ENCODE data around the gene SNED1. TPM values are rescaled to one million over a fixed set of nuclear protein-coding genes. Genes with fewer than 3 reads are reported as not detected.
A peak's percentile ranks its signal among the peaks of the same experiment; 100 is the strongest.

Gene SNED1
- polyA plus RNA-seq, 1 donor: 6.6 TPM

- no peak overlapping the region for H3K4me3 ChIP-seq (ENCODE audit: low read length)
- no peaks in the 10 kb centered on the region for H3K36me3 ChIP-seq (ENCODE audit: control insufficient read depth, insufficient read depth, low read length)
- WGBS (ENCODE audit: insufficient coverage, low lambda C conversion rate): 80% methylated on average over 1 of the region's 4 CpGs
- no peak for DNase-seq
- no peak overlapping the region for H3K27ac ChIP-seq (ENCODE audit: low read length)
- peaks cover 16% of the 10 kb centered on the region for H3K27me3 ChIP-seq (ENCODE audit: control insufficient read depth, insufficient read depth, low read length)
- H3K4me1 ChIP-seq (ENCODE audit: control insufficient read depth, insufficient read depth, low read length): no peaks in the 10 kb centered on the region
- H3K9me3 ChIP-seq (ENCODE audit: control insufficient read depth, low read depth, low read length): no peaks in the 10 kb centered on the region
Measured at GRCh38 chr2:240981280-240981679, 17.1 kb upstream of the SNED1 start.

DNA sequence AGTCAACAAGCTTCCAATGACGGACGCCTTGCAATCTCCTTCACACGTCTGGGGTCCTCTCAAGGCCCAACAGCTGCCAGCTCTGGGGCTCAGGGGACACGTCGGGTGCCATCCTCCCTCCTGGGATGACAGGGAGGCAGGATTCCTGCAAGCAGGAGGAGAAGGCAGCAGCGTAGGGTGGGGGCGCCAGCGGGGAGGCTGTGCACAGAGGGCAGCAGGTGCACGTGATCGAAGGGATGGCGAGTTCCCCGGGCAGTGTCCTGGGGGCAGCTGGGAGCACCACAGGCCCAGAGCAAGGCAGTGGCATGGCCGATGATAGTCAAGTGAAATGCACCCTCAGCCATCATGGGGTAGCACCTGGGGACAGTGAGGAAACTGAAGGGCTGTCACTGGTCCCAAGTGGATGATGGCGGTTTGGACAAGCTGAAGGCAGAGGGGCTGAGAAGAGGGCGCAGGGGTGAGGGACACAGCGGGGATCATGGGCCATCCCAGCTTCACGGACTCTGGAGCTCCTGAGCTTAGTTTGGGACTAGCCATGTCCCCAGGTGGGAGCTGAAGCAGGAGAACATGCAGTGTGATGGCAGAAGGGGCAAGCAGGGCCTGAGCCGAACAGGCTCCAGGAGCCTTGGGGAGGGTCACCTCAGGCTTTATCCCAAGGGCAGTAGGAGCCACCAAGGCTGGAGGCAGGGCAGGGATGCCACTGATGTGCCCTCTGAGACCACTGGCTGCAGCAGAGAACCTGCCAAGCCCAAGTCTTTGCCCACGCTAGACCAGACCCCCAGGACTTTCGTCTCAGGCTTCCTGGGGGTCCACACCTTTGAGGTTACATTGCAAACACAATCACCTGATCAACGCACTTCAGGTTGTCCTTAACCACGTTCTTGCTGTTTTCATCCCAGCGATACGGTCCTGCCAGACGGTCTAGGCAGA is 16.3 kb upstream of the SNED1 start:
- H3K4me3 ChIP-seq (ENCODE audit: low read length): no peak overlapping the region
- peaks cover 16% of the 10 kb centered on the region for H3K27me3 ChIP-seq (ENCODE audit: control insufficient read depth, insufficient read depth, low read length)
- no peaks in the 10 kb centered on the region for H3K9me3 ChIP-seq (ENCODE audit: control insufficient read depth, low read depth, low read length)
- peaks cover 2% of the 10 kb centered on the region for H3K4me1 ChIP-seq (ENCODE audit: control insufficient read depth, insufficient read depth, low read length)
- no CpG with 5 or more reads among the region's 25 CpGs for whole genome bisulfite sequencing (ENCODE audit: insufficient coverage, low lambda C conversion rate)
- no peak overlapping the region for H3K27ac ChIP-seq (ENCODE audit: low read length)
- no peaks in the 10 kb centered on the region for H3K36me3 ChIP-seq (ENCODE audit: control insufficient read depth, insufficient read depth, low read length)
- no peak for DNase-seq

- Histone ChIP-seq H3K4me3 (ENCODE audit: low read length) (no peak overlapping the region), H3K36me3 (ENCODE audit: control insufficient read depth, insufficient read depth, low read length) (no peaks in the 10 kb centered on the region), H3K27ac (ENCODE audit: low read length) (no peak overlapping the region), H3K9me3 (ENCODE audit: control insufficient read depth, low read depth, low read length) (peaks cover 4% of the 10 kb centered on the region), H3K4me1 (ENCODE audit: control insufficient read depth, insufficient read depth, low read length) (peaks cover 7% of the 10 kb centered on the region), H3K27me3 (ENCODE audit: control insufficient read depth, insufficient read depth, low read length) (peaks cover 16% of the 10 kb centered on the region)
- WGBS (ENCODE audit: insufficient coverage, low lambda C conversion rate): no CpG with 5 or more reads among the region's 8 CpGs
- DNase-seq: no peak
Measured at GRCh38 chr2:240982821-240983281, 15.6 kb upstream of the SNED1 start.

DNA sequence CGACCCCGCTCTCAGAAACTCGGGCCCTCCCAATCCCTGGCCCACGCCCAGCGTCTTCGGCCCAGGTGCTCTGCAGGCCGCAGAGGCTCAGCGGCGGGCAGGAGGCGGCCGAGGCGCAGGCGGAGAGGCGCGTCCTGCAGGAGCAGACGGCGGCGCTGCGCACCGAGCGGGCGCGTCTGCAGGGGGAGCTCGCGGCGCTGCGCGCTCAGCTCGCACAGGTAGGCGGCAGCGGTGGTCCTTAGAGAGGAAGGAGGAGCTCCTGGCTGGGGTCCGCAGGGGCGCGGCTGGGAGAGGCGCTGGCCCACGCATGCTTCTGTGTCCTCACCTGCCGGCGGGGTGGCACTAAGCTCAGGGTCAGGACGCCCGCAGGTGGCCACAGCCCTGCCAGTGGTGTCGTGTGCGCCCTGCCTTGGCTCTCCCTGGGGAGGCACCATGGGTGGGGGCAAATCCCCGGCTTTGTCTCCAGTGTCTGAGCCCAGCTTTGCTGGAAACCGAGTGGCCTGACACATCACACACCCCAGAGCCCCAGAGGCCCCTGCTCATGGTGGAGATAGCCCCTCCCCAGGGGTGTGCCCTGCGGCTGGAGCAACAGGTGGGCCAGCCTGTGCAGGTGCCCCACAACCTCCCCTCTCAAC is 14.9 kb upstream of the SNED1 start:
- no CpG with 5 or more reads among the region's 45 CpGs for WGBS (ENCODE audit: insufficient coverage, low lambda C conversion rate)
- H3K27me3 ChIP-seq (ENCODE audit: control insufficient read depth, insufficient read depth, low read length): peaks cover 16% of the 10 kb centered on the region
- peak in 1 of 2 donors; percentile 53 for DNase-seq

GRCh38 chr2:240983996-240984498 is 14.4 kb upstream of the SNED1 start:
- Histone ChIP-seq H3K4me1 (ENCODE audit: control insufficient read depth, insufficient read depth, low read length) (peaks cover 7% of the 10 kb centered on the region), H3K4me3 (ENCODE audit: low read length) (no peak overlapping the region), H3K9me3 (ENCODE audit: control insufficient read depth, low read depth, low read length) (peaks cover 8% of the 10 kb centered on the region), H3K36me3 (ENCODE audit: control insufficient read depth, insufficient read depth, low read length) (no peaks in the 10 kb centered on the region), H3K27me3 (ENCODE audit: control insufficient read depth, insufficient read depth, low read length) (peaks cover 16% of the 10 kb centered on the region), H3K27ac (ENCODE audit: low read length) (no peak overlapping the region)
- no CpG with 5 or more reads among the region's 18 CpGs for WGBS (ENCODE audit: insufficient coverage, low lambda C conversion rate)
- DNase-seq: no peak

More for the DNA sequence above, 14.9 kb upstream of the SNED1 start:
- H3K9me3 ChIP-seq (ENCODE audit: control insufficient read depth, low read depth, low read length): peaks cover 6% of the 10 kb centered on the region
- H3K36me3 ChIP-seq (ENCODE audit: control insufficient read depth, insufficient read depth, low read length): no peaks in the 10 kb centered on the region
- H3K27ac ChIP-seq (ENCODE audit: low read length): no peak overlapping the region
- no peak overlapping the region for H3K4me3 ChIP-seq (ENCODE audit: low read length)
- H3K4me1 ChIP-seq (ENCODE audit: control insufficient read depth, insufficient read depth, low read length): peaks cover 7% of the 10 kb centered on the region

GRCh38 chr2:240985881-240986786 is 12.3 kb upstream of the SNED1 start:
- H3K27ac ChIP-seq (ENCODE audit: low read length): no peak overlapping the region
- no peak for DNase-seq
- H3K9me3 ChIP-seq (ENCODE audit: control insufficient read depth, low read depth, low read length): peaks cover 14% of the 10 kb centered on the region
- WGBS (ENCODE audit: insufficient coverage, low lambda C conversion rate): 80% methylated on average over 1 of the region's 20 CpGs
- H3K27me3 ChIP-seq (ENCODE audit: control insufficient read depth, insufficient read depth, low read length): peaks cover 16% of the 10 kb centered on the region
- peaks cover 7% of the 10 kb centered on the region for H3K4me1 ChIP-seq (ENCODE audit: control insufficient read depth, insufficient read depth, low read length)
- H3K4me3 ChIP-seq (ENCODE audit: low read length): no peak overlapping the region
- H3K36me3 ChIP-seq (ENCODE audit: control insufficient read depth, insufficient read depth, low read length): no peaks in the 10 kb centered on the region

DNA sequence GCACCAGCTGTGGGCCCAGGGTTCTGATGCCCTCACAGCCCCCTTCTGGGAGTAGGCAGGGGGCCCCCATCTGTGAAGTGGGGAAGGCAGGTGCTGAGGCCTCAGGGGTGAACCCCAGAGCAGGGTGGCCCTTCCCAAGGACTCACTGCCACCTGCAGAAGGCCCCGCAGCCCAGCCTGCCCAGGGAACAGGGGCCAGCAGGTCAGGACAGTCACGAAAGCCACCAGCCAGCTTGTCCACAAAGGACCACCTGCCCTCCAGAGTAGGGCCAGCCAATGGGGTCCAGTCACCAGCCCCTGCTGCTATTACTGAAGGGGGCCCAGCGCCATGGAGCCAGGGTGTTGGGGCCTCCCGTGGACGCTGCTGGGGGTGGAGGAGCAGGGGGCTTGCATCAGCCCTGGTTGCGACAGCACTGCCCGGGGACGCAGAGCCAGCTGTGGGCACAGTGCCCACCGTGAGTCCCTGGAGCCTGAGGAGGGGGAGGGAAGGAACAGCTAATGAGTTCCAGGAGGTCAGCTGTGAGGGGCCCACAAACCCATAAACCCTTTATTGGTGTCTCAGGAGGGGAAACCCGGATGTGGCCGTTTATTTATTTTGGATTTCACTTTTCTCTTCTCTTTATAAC is 11.5 kb upstream of the SNED1 start:
- Histone ChIP-seq H3K4me3 (ENCODE audit: low read length) (no peak overlapping the region), H3K36me3 (ENCODE audit: control insufficient read depth, insufficient read depth, low read length) (no peaks in the 10 kb centered on the region), H3K27ac (ENCODE audit: low read length) (no peak overlapping the region), H3K4me1 (ENCODE audit: control insufficient read depth, insufficient read depth, low read length) (peaks cover 8% of the 10 kb centered on the region), H3K27me3 (ENCODE audit: control insufficient read depth, insufficient read depth, low read length) (peaks cover 17% of the 10 kb centered on the region), H3K9me3 (ENCODE audit: control insufficient read depth, low read depth, low read length) (peaks cover 14% of the 10 kb centered on the region)
- WGBS (ENCODE audit: insufficient coverage, low lambda C conversion rate): no CpG with 5 or more reads among the region's 11 CpGs
- DNase-seq: peak in 1 of 2 donors; percentile 31

- Histone ChIP-seq H3K4me3 (ENCODE audit: low read length) (no peak overlapping the region), H3K27me3 (ENCODE audit: control insufficient read depth, insufficient read depth, low read length) (peaks cover 15% of the 10 kb centered on the region), H3K4me1 (ENCODE audit: control insufficient read depth, insufficient read depth, low read length) (peaks cover 11% of the 10 kb centered on the region), H3K27ac (ENCODE audit: low read length) (no peak overlapping the region), H3K36me3 (ENCODE audit: control insufficient read depth, insufficient read depth, low read length) (no peaks in the 10 kb centered on the region), H3K9me3 (ENCODE audit: control insufficient read depth, low read depth, low read length) (peaks cover 14% of the 10 kb centered on the region)
- DNase-seq: no peak
- no CpG with 5 or more reads among the region's 6 CpGs for WGBS (ENCODE audit: insufficient coverage, low lambda C conversion rate)
Measured at GRCh38 chr2:240987588-240987987, 10.8 kb upstream of the SNED1 start.

DNA sequence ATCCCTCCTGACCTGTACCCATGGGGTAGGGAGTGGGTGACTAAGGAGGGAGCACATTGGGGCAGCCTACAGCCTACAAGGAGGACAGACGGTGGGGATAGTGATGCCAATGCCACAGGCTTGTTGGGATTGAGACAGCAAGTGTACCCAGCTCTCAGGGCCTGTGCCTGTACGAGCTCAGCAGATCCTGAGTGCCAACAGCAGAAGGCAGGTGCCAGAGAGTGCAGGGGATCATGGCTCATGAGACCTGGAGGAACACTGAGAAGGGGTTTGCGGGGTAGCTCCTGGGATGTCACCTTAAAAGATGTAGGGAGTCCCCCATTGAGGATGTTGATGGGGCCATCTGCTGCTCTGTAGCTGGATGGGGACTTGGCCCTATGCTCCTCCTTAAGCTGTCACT is 10.3 kb upstream of the SNED1 start:
- Histone ChIP-seq H3K27me3 (ENCODE audit: control insufficient read depth, insufficient read depth, low read length) (peaks cover 10% of the 10 kb centered on the region), H3K27ac (ENCODE audit: low read length) (no peak overlapping the region), H3K36me3 (ENCODE audit: control insufficient read depth, insufficient read depth, low read length) (no peaks in the 10 kb centered on the region), H3K9me3 (ENCODE audit: control insufficient read depth, low read depth, low read length) (peaks cover 14% of the 10 kb centered on the region), H3K4me1 (ENCODE audit: control insufficient read depth, insufficient read depth, low read length) (peaks cover 11% of the 10 kb centered on the region), H3K4me3 (ENCODE audit: low read length) (no peak overlapping the region)
- no peak for DNase-seq
- WGBS (ENCODE audit: insufficient coverage, low lambda C conversion rate): no CpG with 5 or more reads among the region's 3 CpGs

Measured in large intestine (tissue), 3 donors.